Neural progenitor cell (in vitro differentiated cells): Measurements from ENCODE around the gene NCKAP1.

Experiments used
- EZH2 ChIP-seq: fragments of 200-600 bp; sonication (generic); IDR thresholded peaks from 2 replicates; pipeline ENCODE4 v1.6.1; 2017; ENCODE audit warnings: antibody characterized with exemption, mild to moderate bottlenecking, moderate library complexity
- EZH2phosphoT487 ChIP-seq: fragments of 200-600 bp; sonication (generic); IDR thresholded peaks from 2 replicates; pipeline ENCODE4 v1.6.1; 2017; ENCODE audit warnings: antibody characterized with exemption
- TF ChIP-seq, protein P1 (sequence below): fragments of 200-600 bp; sonication (generic); IDR thresholded peaks from 2 replicates; pipeline ENCODE4 v1.5.1; 2017; ENCODE audit warnings: antibody characterized with exemption, mild to moderate bottlenecking

DNA sequence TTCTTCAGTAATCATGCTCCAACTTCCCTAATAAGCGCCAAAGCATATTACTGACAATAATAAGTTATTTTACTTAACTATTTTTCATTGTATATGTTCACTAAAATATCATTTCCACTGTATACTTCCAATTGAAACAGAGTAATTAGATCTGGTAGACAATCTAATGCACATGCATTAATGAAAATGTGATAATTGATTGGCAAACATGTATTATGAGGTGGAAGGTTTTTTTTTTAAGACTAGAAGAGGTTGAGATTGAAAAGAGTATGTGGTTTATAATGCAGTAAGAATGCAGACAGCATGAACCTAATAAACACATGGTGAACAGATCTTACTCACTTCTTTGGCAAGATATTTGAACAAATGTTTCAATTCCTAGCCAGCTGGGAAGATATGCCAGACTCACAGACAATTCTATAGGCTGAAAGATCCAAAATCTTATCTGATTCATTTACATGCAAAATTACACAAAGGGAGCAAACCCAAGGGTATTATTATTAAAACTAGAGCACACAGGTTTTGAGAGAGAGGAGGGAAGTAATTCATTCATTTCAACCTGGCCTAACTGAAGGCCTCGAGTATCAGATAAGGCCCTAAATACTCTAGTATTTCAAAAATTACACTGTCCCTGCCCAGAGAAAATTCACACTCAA lies 2.8 kb downstream of the NCKAP1 start:
- TF ChIP-seq, protein P1, sequence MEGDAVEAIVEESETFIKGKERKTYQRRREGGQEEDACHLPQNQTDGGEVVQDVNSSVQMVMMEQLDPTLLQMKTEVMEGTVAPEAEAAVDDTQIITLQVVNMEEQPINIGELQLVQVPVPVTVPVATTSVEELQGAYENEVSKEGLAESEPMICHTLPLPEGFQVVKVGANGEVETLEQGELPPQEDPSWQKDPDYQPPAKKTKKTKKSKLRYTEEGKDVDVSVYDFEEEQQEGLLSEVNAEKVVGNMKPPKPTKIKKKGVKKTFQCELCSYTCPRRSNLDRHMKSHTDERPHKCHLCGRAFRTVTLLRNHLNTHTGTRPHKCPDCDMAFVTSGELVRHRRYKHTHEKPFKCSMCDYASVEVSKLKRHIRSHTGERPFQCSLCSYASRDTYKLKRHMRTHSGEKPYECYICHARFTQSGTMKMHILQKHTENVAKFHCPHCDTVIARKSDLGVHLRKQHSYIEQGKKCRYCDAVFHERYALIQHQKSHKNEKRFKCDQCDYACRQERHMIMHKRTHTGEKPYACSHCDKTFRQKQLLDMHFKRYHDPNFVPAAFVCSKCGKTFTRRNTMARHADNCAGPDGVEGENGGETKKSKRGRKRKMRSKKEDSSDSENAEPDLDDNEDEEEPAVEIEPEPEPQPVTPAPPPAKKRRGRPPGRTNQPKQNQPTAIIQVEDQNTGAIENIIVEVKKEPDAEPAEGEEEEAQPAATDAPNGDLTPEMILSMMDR = no peak
- TF ChIP-seq EZH2phosphoT487 (no peak), EZH2 (no peak)
